ENCODE data around the gene ARSI.

DNA sequence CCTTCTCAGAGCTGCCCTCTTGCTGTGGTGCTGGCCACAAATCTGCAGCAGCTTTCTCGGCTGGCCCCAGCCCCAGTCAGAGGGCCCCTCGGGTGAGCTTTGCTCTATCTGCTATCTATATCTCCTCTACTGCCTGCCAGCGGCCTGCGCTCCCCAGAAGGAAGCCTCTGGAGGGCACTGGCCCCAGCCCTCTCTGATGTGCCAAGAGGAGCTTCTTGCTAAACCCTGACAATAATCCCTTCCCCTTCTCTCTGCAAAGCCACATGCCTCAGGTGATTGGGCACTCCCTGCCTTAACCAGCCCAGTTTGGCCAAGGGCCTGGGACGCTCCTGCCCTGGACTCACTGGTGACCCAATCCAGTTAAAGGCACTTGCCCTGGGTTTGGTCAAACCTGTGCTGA lies 55.9 kb downstream of the ARSI start:
- TF ChIP-seq CTCF (IDR thresholded peaks at IDR 0.05; ENCODE audit: extremely low read depth in 1 of 2, insufficient read depth in 1 of 2, low read depth in 1 of 2, low read length in 2 of 2) (no peak), EZH2 (IDR thresholded peaks at IDR 0.05; ENCODE audit: borderline replicate concordance, low read depth, low read length, severe bottlenecking) (no peak), POLR2A (IDR thresholded peaks at IDR 0.05; ENCODE audit: low read depth, low read length) (no peak), FOS (IDR thresholded peaks at IDR 0.05; ENCODE audit: borderline replicate concordance, insufficient read depth, low read length) (no peak), POLR2AphosphoS5 (IDR thresholded peaks at IDR 0.05; ENCODE audit: insufficient read depth, low read depth, low read length) (no peak), JUN (IDR thresholded peaks at IDR 0.05; ENCODE audit: borderline replicate concordance, insufficient read depth, insufficient read length, low read depth) (no peak), MYC (IDR thresholded peaks at IDR 0.05; ENCODE audit: low read depth, low read length) (no peak)

Data from endothelial cell of umbilical vein (primary cell).